ENCODE data around the gene KCNN4.

The KCNN4 gene

DNA sequence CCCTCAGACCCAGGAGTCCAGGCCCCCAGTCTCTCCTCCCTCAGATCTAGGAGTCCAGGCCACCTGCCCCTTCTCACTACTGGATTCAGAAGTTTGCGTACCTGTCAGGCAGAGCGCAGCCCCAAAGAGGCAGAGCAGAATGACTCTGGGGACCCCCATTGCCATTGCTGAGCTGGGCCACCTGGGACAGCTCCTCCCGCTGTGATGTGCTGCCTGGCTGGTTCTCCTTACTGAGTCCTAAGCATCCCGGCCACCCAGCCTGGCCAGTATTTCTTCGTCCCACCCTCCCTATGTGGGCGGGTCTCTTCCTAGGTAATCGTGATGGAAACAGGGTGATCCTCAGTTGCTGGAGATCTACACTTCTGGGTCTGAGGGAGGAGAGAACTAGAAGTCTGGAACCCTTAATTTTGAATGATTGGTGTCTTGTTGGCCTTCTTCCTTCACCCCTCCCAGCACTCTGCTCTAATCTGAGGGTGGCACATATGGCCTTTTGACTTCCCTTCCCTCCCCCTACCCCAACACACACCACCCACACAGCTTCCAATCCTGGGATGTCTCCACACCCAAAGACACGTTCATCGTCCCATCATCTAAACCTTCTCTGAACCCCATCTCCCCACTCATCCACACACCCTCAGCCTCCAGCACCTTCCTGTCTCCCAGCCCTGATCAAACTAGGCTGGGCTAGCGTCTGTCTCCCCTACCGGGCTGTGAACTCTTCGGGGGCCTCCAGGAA lies 21.6 kb upstream of the KCNN4 start, which contains the start of gene LYPD5:
Gene LYPD5 (minus strand): TSS at position 232 of the 736 bp plus-strand sequence. CDS start 67 bp downstream, at position 165.
- DNase-seq (ENCODE audit: low read depth): no peak
- no peak within 1 kb of the TSS for H3K4me3 ChIP-seq (ENCODE audit: low read depth, low read length)

DNA sequence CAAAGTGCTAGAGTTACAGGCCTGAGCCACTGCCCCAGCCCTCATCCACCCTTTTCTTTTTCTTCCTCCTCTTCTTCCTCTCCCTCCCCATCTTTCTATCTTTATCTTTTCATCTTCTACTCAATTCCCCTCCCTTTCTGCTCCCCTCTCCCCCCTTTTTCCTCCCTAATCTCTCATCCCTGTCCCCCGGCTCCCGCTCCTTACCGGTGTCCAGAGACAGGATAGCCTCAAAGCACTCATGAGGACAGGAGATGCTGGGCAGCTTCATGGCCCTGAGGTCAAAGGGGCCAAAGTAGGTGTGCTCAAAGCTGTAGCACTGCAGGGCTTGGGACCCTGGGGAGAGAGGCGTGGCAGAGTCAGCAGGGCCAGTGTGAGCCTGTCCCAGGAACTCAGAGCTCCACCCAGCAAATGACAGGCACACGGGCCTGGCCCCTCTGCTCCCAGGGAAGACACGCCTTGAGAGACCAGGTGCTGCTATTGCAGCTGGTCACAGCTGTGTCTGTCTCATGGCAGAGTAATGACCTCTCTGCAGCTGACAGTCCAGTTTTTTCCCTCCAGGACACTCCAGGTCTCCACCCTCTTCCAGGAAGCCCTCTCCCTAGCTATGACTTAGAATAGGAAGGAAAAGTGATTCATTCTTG lies 18.8 kb upstream of the KCNN4 start:
- DNase-seq (ENCODE audit: low read depth): no peak
- no peak overlapping the region for H3K4me3 ChIP-seq (ENCODE audit: low read depth, low read length)

- H3K4me3 ChIP-seq (ENCODE audit: low read depth, low read length): peak overlapping the region; percentile 50
- no peak for DNase-seq (ENCODE audit: low read depth)
These were observed 18.0 kb upstream of the KCNN4 start for GRCh38 chr19:43798546-43799409.

DNA sequence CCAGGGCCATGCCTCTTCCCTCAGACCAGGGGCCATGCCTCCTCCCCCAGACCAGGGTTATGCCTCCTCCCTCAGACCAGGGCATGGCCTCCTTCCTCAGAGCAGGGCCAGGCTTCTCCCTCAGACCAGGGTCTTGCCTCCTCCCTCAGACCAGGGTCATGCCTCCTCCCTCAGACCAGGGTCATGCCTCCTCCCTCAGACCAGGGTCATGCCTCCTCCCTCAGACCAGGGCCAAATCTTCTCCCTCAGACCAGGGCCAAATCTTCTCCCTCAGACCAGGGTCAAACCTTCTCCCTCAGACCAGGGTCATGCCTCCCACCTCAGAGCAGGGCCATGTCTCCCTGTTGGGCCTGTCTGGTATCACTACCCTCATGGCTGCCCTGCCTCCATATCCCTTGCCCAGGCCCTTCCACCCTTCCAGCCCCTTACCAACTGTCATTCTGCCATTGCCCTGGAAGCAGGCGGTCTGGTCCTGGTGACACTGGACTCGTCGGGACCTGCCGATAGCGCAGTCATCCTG lies 17.3 kb upstream of the KCNN4 start:
- no peak for DNase-seq (ENCODE audit: low read depth)
- peak overlapping the region; percentile 50 for H3K4me3 ChIP-seq (ENCODE audit: low read depth, low read length)

GRCh38 chr19:43797556-43797955 lies 16.8 kb upstream of the KCNN4 start:
- DNase-seq (ENCODE audit: low read depth): no peak
- no peak overlapping the region for H3K4me3 ChIP-seq (ENCODE audit: low read depth, low read length)

- H3K4me3 ChIP-seq (ENCODE audit: low read depth, low read length): no peak overlapping the region
- DNase-seq (ENCODE audit: low read depth): no peak
These were observed 16.3 kb upstream of the KCNN4 start for GRCh38 chr19:43797118-43797517.

DNA sequence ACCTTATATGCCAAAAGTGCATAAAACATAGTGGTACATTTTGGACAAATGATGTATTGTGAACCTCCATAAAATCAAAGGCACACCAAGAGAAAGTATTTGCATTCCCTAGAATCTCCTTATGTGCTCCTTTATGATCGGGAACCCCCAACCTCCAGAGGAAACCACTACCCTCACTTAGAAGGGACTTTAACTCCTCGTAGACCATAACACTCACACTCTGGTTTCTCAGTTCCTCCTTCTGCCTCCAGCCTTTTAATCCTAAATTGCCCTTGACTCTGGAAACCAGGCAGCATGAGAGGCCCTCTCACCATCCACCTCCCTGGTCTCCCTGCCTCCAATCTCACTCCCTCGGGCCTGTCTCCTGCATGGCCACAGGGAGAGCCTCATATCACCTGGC lies 9.8 kb upstream of the KCNN4 start:
- no peak for DNase-seq (ENCODE audit: low read depth)
- H3K4me3 ChIP-seq (ENCODE audit: low read depth, low read length): no peak overlapping the region

DNA sequence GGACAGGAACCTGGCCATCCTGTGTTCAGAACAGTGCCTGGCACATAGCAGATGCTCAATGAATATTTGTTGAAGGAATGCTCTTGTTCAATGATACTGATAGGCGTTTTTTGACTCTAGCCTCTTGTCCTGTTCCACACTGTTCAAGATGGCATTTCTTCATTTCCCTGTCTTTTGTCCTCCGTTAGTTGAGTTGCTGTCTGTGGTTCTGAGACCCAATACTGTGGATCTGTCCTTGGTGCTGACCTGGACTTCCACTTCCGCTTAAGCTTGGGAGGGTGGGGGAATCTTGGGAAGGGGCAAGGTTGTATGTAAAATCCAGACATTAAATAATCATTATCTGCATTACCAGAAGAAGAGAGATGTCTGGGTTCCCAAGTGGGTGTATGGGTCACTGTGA lies 8.3 kb upstream of the KCNN4 start:
- no peak for DNase-seq (ENCODE audit: low read depth)
- no peak overlapping the region for H3K4me3 ChIP-seq (ENCODE audit: low read depth, low read length)

DNA sequence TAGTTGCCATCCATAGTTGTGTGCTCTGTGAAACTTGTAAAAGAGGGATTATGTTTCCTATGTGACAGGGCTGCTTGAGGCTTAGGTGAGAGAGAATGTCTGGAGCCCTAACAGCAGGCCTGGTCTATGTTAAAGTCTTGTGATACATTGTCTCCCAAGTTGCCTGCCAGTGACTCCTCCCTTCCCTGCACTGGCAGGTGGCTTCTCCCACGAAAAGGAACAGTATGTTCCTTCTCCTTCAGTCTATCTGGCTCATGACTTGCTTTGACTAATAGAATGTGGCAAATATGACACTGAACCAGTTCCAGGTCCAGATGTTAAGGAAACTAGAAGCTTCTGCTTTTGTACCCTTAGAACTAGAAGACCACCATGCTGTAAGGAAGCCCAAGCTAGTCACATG lies 5.9 kb upstream of the KCNN4 start:
- no peak for DNase-seq (ENCODE audit: low read depth)

DNA sequence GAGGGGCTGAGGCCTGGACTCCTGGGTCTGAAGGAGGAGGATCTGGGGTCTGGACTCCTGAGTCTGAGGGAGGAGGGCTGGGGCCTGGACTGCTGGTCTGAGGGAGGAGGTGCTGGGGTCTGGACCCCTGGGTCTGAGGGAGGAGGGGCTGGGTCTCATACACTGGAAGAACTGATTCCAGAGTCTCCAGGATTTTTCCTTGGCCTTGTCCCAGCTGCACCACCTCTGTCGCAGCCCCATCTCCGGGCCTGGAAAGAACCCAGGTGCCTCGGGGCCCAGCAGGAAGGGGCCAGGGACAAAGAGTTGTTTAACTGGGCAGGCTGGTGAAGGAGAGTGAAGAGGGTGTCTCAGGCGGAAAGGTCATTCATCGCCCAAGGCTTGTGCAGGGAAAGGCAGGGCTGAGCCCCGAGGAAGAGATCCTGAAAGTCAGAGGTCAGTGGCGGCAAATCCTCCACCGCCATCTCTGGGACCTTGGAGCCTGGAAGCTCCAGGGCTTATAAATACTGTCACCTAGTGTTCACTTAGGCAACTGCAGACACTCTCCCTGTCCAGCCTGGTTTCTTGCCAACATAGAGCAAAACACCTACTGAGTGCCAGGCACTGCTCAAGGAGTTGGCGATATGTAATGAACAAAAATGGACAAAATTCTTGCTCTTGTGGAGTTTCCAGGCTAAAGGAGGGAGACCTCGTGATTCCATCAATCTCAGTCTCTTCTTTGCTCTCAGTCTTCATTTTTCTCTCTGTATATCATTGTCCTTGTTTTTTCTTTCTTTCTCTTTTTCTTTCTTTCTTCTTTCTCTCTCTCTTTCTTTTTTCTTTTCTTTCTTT lies 4.4 kb upstream of the KCNN4 start:
- DNase-seq (ENCODE audit: low read depth): no peak

More for the DNA sequence above, 5.9 kb upstream of the KCNN4 start:
- no peak overlapping the region for H3K4me3 ChIP-seq (ENCODE audit: low read depth, low read length)

DNA sequence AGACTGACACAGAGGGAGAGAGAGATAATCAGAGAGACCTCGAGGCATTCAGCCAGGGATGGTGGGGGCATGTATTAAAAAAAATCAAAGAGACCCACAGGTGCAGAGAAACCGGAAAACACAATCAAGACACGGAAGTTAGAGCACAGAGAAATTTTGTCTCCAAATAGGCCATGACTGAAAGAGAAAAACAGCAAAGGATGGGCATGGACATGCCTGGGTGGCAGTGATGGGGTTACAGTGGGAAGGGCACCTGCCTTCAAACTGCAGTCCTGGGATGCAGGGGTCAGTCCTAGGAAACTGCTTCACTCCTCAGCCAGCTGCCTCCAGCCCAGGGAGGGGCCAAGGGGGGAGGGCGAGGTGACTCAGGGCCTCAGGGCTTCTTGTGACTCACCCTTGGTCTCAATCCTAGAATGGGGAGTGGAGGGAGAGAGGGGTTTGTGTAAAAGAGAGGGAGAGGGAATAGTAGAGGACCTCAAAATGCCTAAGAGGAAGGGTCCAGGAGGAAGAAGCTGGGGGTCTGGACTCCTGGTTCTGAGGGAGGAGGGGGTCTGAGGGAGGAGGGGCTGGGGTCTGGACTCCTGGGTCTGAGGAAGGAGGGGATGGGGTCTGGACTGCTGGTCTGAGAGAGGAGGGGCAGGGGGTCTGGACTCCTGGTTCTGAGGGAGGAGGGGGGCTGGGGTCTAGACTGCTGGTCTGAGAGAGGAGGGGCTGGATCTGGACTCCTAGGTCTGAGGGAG lies 3.6 kb upstream of the KCNN4 start:
- peak; percentile 49 for DNase-seq (ENCODE audit: low read depth)
- no peak overlapping the region for H3K4me3 ChIP-seq (ENCODE audit: low read depth, low read length)

More for the DNA sequence above, 4.4 kb upstream of the KCNN4 start:
- H3K4me3 ChIP-seq (ENCODE audit: low read depth, low read length): no peak overlapping the region

DNA sequence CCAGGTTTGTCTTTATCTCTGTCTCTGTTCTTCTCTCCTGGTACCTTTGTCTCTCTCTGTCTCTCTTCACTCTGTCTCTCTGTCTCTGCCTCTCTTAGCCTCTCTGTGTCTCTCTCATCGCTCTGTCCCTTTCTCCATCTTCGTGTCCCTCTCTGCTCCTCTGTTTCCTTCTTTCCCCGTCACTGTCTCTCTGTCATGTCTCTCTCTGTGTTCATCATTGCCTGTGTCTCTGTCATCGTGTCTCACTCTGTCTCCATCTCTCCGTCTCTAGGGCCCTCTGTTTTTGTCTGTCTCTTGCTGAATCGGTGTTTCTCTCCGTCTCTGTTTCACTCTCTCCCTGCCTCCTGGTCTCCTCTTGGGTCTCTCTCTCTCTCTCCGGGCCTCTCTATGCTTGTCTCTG lies 2.9 kb upstream of the KCNN4 start:
- no peak overlapping the region for H3K4me3 ChIP-seq (ENCODE audit: low read depth, low read length)
- DNase-seq (ENCODE audit: low read depth): no peak

DNA sequence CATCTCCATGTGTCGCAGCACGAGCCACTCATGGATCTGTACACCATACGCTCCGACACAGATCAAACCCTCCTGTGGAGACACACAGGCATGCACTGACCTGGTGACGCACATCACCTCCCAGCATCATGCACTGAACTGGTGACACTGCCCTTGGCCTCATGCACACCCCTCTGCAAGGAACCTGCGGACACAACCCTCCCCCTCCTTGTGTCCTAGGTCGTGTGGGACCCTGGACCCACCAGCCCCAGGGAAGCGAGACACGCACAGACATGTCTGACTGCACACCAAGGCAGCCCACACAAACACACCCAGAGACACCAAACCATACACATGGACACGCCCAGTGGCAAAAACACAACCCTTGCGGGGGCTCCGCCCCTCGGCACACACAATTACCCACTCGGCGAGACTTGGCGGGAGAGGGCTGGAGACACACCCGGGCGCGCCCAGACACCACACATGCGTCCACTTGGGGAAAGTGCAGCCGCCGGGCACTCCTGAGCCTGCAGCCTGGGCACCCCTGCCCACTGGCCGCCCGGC lies 2.0 kb upstream of the KCNN4 start:
- H3K4me3 ChIP-seq (ENCODE audit: low read depth, low read length): no peak overlapping the region

GRCh38 chr19:43782311-43782660 lies 1.5 kb upstream of the KCNN4 start:
- H3K4me3 ChIP-seq (ENCODE audit: low read depth, low read length): no peak overlapping the region
- no peak for DNase-seq (ENCODE audit: low read depth)

More for the DNA sequence above, 2.0 kb upstream of the KCNN4 start:
- no peak for DNase-seq (ENCODE audit: low read depth)

- no peak overlapping the region for H3K4me3 ChIP-seq (ENCODE audit: low read depth, low read length)
- no peak for DNase-seq (ENCODE audit: low read depth)
These were observed 997 bp upstream of the KCNN4 start for GRCh38 chr19:43781630-43782310.

- no peak for DNase-seq (ENCODE audit: low read depth)
- no peak overlapping the region for H3K4me3 ChIP-seq (ENCODE audit: low read depth, low read length)
These were observed 953 bp downstream of the KCNN4 start for GRCh38 chr19:43779820-43780219.

DNA sequence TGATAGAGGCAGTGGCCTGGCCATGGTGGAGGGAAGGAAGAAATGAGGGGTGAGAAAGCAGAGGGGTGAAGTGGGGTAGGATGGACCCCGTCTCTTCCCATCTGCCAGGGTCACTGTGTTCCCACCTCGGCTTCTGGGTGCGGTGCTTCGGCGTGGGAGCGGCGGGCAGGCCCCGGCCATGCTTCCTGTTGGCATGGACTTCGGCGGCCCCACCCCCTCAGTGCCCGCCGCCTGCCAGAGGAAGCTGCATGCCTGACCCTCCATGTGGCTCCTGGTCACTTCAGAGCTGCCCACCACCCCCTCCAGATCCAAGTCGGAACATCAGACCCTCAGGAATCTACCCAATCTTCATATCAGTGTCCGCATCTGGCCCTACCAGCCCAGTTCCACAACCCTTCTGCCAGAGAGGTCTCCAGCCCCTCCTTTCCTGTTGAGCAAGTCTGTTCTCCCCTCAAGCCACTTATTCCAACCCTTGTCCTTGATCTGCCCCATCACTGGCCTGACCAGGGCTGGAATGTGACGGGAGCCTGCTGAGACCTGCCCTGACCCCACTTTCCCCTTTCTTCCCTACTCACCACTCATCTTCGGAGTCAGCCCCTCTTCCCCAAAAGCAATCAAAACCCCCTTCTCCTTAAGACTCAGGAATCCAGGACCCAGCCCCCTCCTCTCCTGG lies 1.5 kb downstream of the KCNN4 start:
- no peak overlapping the region for H3K4me3 ChIP-seq (ENCODE audit: low read depth, low read length)
- no peak for DNase-seq (ENCODE audit: low read depth)

Measured in skeletal muscle cell (primary cell).